Measurements from ENCODE around the gene GPS1.

GPS1 gene

GRCh38 chr17:82080789-82081464 lies 29.2 kb downstream of the GPS1 start:
- DNase-seq, result no peak

GRCh38 chr17:82081546-82081945 lies 29.8 kb downstream of the GPS1 start:
- DNase-seq, result no peak

DNA sequence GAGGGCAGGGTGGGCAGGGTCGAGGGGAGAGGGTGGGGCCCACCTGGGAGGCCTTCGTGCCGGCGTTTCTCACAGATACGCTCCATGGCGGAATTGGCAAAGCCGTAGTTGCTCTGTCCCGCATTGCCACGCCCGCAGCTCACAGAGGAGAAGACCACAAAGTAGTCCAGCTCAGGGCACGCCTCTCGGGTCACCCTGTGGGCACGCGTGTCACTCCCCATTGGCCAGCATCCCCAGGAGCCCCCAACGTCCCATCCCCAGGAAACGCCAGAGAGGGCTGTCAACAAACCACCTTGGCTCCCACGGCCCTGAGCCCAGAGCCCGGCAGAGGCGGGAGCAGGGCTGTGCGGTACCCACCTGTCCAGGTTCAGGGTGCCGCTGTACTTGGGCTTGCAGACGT lies 30.3 kb downstream of the GPS1 start:
- DNase-seq, result no peak

DNA sequence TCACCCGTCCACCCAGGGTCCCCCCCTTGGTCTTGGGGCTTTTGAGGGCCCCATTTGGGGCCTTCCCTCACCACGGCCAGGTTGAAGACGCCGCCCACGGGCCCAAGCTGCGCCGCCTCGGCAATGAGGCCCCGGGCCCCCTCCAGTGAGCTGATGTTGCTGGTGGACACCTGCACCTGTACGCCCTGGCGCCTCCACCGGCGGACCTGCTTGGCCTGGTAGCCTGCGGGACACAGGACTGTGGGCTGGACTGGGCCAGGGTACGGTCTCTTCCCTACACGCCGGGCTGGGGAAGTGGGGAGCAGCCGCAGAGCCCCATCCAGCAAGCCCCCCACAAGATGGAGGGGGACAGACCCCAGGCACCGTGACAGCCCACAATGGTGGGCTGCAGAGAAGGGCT lies 30.8 kb downstream of the GPS1 start:
- no peak for DNase-seq

GRCh38 chr17:82083009-82083408 lies 31.3 kb downstream of the GPS1 start:
- DNase-seq, result no peak

DNA sequence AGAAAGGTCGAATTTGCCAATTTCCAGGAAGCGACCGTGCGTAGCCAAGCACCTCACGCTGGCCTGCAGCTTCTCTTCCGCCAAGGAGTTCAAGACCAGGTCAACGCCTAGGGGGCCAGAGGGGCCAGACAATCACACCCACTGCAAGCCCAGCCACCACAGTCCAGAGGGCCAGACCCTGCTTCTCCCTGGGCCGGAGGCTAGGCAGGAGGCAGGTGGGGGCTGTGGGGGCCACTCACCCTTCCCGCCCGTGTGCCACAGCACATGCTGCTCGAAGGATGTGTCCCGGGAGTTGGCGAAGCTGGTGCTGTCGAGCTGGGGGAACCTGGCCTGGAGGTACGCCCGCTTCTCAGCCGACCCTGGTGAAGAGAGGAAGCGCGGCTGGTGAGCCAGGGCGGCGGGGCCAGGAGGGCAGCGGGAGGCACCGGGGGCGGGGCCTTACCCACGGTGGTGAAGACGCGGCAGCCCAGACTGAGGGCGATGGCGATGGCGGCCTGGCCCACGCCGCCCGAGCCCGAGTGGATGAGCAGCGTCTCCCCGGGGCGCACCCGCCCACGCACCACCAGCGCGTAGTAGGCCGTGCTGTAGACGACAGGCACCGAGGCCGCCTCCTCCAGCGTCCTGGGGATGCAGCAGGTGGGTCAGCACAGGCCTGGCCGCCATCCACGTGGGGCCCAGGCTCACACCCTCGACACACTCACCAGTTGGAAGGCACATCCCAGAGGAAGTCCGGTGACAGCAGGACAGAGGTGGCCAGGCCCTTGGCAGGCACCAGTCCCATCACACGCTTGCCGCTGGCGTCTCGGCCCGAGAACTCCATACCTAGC lies 32.0 kb downstream of the GPS1 start:
- DNase-seq, result no peak

GRCh38 chr17:82084373-82085030 lies 32.8 kb downstream of the GPS1 start:
- DNase-seq, result no peak

GRCh38 chr17:82085031-82085861 lies 33.5 kb downstream of the GPS1 start:
- DNase-seq, result no peak

DNA sequence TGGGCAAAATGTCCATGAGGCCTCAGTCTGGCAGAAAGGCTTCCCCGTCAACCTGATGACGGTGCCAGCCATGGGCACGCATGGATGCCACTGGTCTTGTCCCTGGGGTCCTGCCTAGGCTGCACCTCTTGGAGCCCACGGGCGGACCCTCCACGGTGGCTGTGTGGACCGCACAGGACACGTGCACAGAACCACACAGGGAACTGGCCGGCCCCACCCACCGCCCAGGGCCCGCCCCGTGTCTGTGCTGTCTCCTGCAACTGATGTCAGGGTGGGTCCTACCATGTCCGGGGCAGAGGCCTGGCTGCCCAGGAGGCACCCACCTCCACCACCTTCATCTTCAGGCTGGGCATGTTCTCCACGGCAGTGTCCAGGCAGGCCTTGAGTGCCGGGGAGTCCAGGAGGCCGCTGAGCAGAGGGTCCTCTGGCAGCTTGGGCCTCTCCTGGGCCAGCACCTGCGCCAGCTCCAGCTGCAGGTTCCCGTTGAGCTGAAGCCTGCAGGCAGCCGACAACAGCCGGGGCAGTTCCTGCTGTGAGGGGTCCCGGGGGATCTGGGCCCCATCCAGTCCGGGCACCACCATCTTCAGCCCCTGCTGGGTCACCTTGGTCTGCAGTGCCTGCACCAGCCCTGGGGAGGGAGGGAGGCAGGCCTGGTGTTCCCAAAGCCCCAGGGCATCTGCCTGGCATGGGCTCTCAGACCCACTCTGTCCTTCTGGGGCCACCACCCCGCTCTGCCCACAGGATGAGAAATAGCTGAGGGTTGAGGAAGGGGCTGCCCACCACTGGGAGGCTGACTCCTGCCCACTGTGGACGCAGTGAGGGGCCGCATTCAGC lies 34.5 kb downstream of the GPS1 start:
- no peak for DNase-seq

GRCh38 chr17:82086941-82087906 lies 35.5 kb downstream of the GPS1 start:
- peak; percentile 1 for DNase-seq

DNA sequence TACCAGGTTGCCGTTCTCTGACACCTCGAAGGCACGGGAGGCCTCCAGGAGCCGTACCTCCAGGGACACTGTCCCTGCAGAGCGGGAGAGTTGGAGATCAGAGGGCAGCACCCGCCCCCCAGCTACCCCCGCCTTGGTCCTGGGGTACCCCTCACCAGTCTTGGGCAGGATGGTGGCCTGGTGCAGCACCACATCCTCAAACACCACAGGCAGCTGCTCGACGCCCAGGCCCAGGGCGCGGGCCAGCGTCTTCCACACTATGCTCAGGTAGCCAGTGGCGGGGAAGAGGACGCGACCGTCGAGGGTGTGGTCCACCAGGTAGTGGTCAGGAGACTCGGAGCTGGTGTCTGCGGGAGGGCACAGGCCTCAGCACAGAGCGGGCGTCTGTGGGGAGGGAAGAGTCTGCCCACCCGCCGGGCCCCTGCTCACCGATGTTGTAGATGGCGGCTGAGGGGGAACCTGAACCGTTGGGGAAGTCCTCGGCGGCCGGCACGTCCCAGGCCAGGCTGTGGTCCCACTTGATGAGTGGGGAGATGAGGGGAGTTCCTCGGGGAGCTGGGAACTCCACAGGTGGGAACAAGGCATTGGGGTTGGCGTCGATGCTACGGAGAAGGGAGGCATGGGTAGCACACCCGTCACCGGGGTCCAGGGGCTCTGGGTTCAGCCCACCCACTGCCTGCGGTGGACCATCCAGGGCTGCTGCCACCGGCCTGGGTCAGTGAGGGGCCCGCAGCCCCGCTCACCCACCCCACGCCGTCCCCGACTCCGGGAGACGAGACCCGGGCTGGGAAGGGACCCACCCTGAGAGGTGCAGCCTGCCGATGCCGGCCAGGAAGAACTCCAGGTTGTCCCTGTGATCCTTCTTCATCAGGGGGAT lies 36.5 kb downstream of the GPS1 start:
- peak; percentile 1 for DNase-seq

- DNase-seq, result peak; percentile 1
Observed at GRCh38 chr17:82088838-82089722, 37.4 kb downstream of the GPS1 start.

DNA sequence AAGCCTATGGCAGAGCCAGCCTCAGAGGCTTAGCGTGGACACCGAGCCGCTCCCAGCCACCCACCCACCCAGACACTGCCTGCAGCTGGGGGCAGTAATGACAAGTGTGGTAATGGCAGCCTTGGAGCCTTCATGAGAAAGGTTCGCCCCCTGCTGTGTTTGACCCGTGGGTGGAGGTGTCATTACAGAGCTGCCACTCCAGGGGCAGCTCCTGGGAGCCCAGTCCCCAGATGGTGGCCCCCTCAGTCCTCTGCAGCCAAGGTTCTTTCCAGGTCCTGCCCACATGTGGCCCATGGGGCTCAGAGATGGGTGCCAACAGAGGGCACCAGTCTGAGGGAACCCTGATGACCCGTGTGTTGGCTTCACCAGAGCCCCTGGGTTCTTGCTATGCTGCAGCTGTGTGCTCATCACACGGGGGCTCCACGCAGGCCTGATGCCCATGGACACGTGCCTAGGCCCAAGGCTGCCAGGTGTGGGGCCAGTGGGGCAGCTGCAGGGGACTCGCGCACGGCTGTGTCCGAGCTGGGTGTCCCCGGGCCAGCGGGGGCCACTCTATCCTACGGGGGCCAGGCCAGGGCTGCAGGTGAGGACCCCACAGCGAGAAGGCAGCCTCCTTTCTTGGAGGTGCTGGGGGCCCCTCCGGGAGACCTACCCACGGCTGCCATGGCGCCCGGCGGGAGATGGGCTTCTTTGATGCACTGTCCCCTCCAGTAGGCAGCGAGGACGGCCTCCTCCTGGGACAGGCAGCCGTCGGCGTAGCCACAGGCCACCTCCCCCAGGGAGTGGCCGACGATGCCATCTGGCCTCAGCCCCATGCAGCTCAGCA lies 38.2 kb downstream of the GPS1 start:
- DNase-seq, result peak; percentile 1

DNA sequence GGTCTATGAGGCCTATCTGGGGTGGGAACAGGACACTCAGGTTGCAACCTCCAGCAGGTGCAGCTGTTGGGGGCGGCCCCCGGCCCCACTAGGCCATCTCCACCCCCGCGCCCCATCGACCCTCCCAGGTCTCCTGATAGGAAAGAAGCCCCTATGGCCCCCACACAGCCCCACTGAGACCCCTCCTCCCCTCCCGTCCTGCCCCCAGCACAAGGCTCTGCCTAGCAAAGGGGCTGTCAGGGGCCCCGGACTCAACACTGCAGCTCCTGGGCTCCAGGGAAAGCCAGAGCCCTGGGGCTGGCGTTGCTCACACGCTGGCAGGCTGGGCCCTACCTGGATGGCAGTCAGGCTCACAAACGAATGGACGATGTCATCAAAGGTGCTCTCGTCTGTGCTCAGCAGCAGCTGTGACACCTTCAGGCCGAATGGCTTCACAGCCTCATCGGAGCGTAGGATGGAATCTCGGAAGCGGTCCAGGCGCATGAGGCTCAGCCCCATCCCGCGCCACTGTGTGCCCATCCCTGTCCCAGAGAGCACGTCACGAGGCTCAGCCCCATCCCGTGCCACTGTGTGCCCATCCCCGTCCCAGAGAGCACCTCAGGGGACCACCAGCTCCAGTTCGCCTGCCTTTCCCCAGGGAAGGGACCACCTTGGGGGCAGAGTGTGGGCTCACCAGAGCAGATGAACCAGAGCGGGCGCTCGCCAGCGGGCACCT lies 39.0 kb downstream of the GPS1 start:
- peak; percentile 1 for DNase-seq

GRCh38 chr17:82091264-82092066 lies 39.8 kb downstream of the GPS1 start:
- no peak for DNase-seq

DNA sequence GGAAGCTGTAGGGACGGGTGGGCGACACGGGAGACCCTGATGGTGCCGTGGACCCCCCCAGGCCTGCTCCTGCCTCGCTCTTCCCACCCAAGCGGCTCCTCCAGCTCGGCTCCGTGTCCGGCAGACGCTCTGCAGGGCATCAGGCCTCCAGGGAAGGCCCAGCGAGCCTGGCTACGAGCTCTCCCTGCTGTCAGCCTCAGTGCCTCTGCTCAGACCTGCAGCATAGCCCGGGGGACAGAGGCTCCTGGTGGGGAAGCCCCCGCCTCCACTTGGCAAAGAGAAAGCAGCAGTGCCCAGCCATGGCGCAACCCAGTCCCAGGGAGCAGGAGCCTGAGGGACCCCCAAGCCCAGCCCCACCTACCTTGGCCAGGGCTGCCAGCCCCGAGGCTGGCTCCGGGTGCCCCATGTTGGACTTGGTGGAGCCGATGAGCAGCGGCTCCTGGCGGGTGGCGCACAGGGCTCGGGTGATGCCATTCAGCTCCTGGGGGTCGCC lies 40.4 kb downstream of the GPS1 start:
- DNase-seq, result no peak
